ENCODE results near the gene UQCRH.
A peak's percentile ranks its signal among the peaks of the same experiment; 100 is the strongest.
"Not testable (repeated sequence)": the region's sequence is repeated elsewhere in the genome, so short reads cannot be mapped to it uniquely, and the experiment has no call there.

UQCRH gene

DNA sequence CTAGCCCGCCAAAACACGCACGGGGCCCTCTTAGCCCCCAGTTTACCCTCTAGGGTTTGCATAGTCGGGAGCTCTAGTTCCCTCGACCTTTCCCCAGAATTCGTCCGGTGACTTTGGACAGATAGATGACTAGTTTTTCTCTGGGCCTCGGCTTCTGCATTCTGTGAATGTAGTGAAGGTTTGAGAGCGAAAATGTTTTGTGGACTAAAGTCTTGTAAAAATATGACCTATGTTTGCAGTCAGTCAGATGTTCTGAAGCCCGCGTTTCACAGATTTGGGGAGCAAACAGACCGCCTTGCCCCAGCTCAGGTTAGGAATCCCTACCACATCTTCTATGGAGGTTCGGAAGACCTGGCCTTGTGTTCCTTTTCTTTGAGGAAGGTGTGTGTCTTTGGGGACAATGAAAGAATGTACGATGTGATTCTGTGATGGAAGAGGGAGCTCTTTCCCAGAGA lies 401 bp downstream of the UQCRH start:
- TF ChIP-seq CTCF (IDR thresholded peaks at IDR 0.05; ENCODE audit: low read length, missing control alignments), result no peak
- DNase-seq (ENCODE audit: low read depth), result no peak
- peak overlapping the region; percentile 97 for H3K4me3 ChIP-seq (replicated peaks; ENCODE audit: low read depth, low read length)

DNA sequence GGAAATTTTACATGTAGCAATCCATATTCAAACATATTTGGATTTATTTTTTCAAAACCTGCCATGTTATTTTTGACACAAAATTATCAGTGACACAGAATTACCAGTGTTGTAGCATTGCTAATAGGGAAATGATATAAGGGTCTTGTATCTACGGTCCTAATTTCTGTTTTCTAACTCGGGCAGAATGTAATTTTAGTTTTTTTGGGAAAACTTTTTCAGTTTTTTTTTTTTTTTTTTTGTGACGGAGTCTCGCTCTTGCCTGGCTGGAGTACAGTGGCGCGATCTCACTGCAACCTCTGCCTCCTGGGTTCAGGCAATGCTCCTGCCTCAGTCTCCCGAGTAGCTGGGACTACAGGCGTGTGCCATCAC lies 2.6 kb downstream of the UQCRH start:
- no peak overlapping the region for H3K4me3 ChIP-seq (replicated peaks; ENCODE audit: low read depth, low read length)
- no peak for TF ChIP-seq CTCF (IDR thresholded peaks at IDR 0.05; ENCODE audit: low read length, missing control alignments)
- no peak for DNase-seq (ENCODE audit: low read depth)

- H3K4me3 ChIP-seq (replicated peaks; ENCODE audit: low read depth, low read length), result no peak overlapping the region
- no peak for TF ChIP-seq CTCF (IDR thresholded peaks at IDR 0.05; ENCODE audit: low read length, missing control alignments)
- DNase-seq (ENCODE audit: low read depth), result no peak
Measured at GRCh38 chr1:46309401-46310159, 6.1 kb downstream of the UQCRH start.

GRCh38 chr1:46310321-46310720 lies 6.8 kb downstream of the UQCRH start:
- H3K4me3 ChIP-seq (replicated peaks; ENCODE audit: low read depth, low read length), result no peak overlapping the region
- DNase-seq (ENCODE audit: low read depth), result no peak
- no peak for TF ChIP-seq CTCF (IDR thresholded peaks at IDR 0.05; ENCODE audit: low read length, missing control alignments)

DNA sequence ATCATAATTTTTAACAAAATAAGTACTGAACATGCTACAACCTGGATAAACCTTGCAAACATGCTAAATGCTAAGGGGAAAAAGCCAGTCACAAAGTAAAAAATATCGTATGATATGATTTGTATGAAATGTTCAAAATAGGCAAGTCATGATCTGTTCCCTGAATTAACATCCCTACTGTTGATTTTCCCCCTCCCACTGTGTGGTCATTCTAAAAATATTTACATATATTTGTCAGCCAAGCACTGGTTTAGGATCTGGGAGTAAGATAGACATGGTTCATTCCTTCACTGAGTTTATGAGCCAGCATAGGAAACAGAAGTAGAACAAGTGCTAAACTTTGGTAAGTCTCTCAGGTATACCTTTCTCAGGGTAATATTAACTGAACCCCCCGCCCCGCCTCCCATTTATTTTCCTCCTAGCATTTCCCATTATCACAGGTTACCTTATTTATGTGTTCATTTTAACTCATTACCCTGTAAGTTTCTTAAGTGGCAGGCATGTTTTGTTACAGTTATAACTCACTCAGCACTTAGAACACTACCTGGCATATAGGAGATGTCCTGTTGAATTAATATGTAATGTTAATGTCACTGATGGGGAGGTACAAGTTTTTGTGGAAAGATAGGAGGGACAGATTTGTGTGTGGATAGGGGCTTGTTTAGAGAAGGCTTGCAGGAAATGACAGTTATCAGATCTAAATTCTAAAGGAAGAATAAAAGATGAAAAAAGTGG lies 12.3 kb downstream of the UQCRH start:
- H3K4me3 ChIP-seq (replicated peaks; ENCODE audit: low read depth, low read length), result no peak overlapping the region
- TF ChIP-seq CTCF (IDR thresholded peaks at IDR 0.05; ENCODE audit: low read length, missing control alignments), result no peak
- peak; percentile 6 for DNase-seq (ENCODE audit: low read depth)

- H3K4me3 ChIP-seq (replicated peaks; ENCODE audit: low read depth, low read length), result no peak overlapping the region
- no peak for DNase-seq (ENCODE audit: low read depth)
- TF ChIP-seq CTCF (IDR thresholded peaks at IDR 0.05; ENCODE audit: low read length, missing control alignments), result no peak
Measured at GRCh38 chr1:46317323-46317722, 13.8 kb downstream of the UQCRH start.

- not testable (repeated sequence) for H3K4me3 ChIP-seq (replicated peaks; ENCODE audit: low read depth, low read length); DNase-seq (ENCODE audit: low read depth)
Measured at GRCh38 chr1:46319301-46319700, 15.8 kb downstream of the UQCRH start.

- H3K4me3 ChIP-seq (replicated peaks; ENCODE audit: low read depth, low read length); DNase-seq (ENCODE audit: low read depth): not testable (repeated sequence)
Measured at GRCh38 chr1:46319960-46320914, 16.7 kb downstream of the UQCRH start.

GRCh38 chr1:46322191-46322590 lies 18.7 kb downstream of the UQCRH start:
- DNase-seq (ENCODE audit: low read depth); H3K4me3 ChIP-seq (replicated peaks; ENCODE audit: low read depth, low read length): not testable (repeated sequence)
